Activated T-cell treated with anti-CD3 and anti-CD28 coated beads for 4 hours (primary cell): ENCODE data around the gene SFSWAP.
"Not testable (repeated sequence)": the region's sequence is repeated elsewhere in the genome, so short reads cannot be mapped to it uniquely, and the experiment has no call there.

Experiments
- DNase-seq: peaks from one replicate; pipeline ENCODE4 v3.0.0-alpha.2; 2020

The SFSWAP gene

GRCh38 chr12:131679816-131680215 lies 31.1 kb upstream of the SFSWAP start:
- DNase-seq, result not testable (repeated sequence)

DNA sequence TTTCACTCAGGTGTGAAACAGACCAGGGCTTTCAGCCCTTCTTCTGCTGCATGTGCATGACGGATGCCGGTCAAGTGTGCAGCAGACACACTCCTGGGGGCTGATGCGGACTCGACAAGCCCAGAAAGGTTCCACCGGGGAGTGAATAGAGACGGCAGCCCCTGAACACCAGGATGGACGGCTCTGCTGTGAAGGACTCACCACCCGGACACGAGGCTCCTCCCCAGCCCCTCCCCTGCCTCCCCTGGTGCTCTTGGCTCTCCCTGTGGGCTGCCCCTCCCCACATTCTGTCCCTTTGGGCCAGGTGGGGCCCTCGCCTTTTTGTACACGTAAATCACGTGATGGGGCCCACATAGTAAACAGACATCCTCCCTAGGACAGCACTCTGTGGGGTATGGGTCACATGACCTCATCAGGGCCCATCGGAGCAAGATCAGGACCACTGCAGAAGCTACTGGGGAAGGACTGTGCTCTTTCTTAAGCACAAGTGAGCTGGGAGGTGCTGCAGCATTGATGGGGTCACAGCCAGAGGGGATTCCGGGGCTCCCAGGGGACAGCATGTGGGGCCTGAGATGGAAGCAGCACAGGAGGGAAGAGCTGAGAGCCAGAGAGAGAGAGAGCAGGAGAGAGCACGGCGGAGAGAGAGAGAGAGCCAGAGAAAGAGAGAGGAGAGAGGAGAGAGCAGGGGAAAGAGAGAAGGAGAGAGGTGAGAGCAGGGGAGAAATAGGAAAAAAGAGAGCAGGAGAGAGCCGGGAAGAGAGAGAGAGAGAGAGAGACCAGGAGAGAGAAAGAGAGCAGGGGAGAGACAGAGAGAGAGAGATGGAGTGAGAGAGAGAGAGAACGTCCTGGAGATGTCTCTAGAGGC lies 30.3 kb upstream of the SFSWAP start:
- not testable (repeated sequence) for DNase-seq

- DNase-seq, result no peak
These were observed 29.7 kb upstream of the SFSWAP start for GRCh38 chr12:131681257-131681620.

- DNase-seq, result not testable (repeated sequence)
These were observed 29.0 kb upstream of the SFSWAP start for GRCh38 chr12:131681746-131682509.

GRCh38 chr12:131682510-131682895 lies 28.4 kb upstream of the SFSWAP start:
- DNase-seq, result no peak

GRCh38 chr12:131683266-131684014 lies 27.4 kb upstream of the SFSWAP start:
- no peak for DNase-seq

DNA sequence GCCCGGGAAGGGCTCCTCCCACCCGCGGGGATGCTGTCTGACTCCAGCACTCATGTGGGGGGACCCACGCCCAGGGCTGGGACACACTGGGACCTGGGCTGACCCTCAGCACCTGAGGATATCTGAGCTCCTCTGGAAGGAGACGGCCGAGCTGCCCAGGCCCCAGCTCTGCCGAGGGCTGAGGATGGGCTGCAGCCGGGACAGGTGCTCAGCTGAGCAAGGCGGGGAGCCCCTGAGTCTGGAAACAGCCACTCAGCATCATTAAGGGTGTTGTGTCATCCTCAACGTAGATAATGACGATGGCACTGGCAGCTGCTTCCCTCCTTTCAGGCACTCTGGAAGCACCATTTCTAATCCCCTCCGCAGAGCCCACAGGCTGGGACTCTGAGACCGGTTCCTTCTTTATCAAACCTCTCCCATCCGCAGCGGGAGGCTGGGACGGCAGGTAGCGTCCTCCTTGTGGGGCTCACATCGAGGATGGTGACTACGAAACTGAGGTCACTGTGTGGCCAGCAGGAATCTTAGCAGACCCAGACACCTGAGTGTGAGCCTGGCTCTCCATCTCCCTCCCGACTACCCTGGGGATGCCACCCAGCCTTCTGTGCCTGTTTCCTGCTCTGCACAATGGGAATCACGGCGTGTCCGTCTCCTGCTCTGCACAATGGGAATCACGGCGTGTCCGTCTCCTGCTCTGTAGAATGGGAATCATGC lies 26.7 kb upstream of the SFSWAP start:
- no peak for DNase-seq

GRCh38 chr12:131687346-131688125 lies 23.4 kb upstream of the SFSWAP start:
- no peak for DNase-seq

GRCh38 chr12:131688131-131688844 lies 22.6 kb upstream of the SFSWAP start:
- DNase-seq, result no peak

DNA sequence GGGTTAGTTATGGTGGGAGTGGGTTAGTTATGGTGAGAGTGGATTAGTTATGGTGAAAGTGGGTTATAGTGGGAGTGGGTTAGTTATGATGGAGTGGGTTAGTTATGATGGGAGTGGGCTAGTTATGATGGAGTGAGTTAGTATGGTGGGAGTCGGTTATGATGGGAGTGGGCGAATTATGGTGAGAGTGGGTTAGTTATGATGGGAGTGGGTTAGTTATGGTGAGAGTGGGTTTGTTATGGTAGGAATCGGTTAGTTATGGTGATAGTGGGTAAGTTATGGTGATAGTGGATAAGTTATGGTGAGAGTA lies 22.1 kb upstream of the SFSWAP start:
- DNase-seq, result no peak

DNA sequence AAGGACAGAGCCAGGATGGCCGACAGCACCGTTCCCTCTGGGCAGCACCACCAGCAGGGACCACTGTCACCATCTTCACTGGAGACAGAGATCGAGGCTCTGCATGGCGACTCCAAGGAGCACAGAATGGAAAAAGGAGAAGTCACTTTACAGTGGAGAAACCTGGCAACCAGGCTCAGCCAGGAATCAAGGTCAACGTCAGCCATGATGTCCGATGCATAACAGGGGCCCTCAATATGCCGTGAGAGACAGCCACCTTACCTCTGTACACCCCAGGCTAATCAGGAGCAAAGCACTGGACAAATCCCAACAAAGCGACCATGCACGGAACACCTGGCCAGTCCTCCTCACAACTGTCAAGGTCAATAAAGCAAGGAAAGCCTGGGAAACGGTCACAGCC lies 20.6 kb upstream of the SFSWAP start:
- DNase-seq, result no peak

DNA sequence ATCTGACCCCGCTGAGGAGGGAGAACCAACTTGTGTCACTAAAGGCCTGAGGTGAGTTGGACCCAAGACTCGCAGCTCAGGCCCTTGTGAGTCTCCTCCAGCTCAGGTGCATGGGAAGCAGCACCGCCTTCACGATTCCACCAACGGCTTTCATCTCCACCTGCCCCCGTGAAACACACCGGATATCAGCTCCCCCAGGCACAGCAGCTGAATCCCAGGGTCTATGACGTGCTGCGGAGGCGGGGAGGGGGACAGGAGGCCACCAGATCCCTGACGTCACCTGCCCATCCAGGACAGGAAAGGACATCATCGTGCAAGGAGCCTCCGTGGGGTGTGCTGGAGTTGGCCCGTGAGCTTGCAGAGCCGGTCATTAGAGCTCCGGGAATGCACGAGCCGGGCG lies 18.5 kb upstream of the SFSWAP start:
- DNase-seq, result no peak

DNA sequence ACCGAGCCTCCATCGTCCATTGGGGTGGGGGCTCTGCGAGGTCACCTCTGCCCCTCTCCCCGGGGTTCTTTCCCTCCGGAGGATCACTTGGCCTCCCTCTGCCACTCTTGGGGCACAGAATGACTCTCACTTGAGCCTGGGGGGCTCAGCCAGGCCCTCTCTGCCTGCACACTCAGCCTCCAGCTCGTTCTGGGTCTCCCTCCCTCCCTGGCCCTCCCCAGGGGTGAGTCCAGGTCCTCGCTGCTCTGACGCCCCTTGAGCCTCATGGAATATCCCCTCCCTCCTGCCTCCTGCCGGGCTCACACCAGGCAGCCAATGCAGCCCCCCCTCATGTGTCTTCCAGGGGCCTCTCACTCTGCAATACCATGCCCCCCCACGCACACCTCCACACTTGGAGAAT lies 17.7 kb upstream of the SFSWAP start:
- DNase-seq, result no peak

GRCh38 chr12:131694116-131694838 lies 16.6 kb upstream of the SFSWAP start:
- no peak for DNase-seq

DNA sequence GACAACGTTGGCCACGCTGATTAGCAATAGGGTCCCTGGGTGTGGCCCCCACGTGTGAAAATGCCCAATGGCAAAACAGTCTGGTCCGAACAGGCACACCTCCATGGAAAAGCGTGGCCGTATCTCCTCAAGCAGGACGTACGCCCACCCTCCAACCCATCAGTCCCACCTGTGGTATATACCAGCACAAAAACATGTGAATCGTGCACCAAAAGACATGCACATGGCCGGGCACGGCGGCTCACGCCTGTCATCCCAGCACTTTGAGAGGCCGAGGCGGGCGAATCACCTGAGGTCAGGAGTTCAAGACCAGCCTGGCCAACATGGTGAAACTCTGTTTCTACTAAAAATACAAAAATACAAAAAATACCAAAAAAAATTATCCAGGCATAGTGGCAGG lies 14.9 kb upstream of the SFSWAP start:
- DNase-seq, result no peak

- no peak for DNase-seq
These were observed 12.6 kb upstream of the SFSWAP start for GRCh38 chr12:131698286-131698685.

- DNase-seq, result no peak
These were observed 11.5 kb upstream of the SFSWAP start for GRCh38 chr12:131699434-131699833.

GRCh38 chr12:131700271-131700670 lies 10.6 kb upstream of the SFSWAP start:
- no peak for DNase-seq

GRCh38 chr12:131701705-131702572 lies 9.0 kb upstream of the SFSWAP start:
- DNase-seq, result no peak

DNA sequence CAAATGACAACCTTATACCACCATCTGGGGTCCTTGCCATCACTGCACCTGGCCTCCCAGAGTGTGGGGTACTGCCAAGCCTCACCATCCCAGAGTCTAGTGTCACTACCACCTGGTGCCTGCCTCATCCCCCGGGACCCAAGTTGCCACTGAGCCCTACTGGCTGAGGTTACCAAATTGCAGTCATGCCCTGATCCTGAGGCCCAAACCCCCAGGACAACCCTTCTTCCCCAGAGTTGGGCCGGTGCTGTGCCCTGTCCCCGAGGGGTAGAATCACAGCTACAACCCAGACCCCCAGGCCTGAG lies 8.4 kb upstream of the SFSWAP start:
- DNase-seq, result no peak
